ENCODE results near the gene DOK1.

DNA sequence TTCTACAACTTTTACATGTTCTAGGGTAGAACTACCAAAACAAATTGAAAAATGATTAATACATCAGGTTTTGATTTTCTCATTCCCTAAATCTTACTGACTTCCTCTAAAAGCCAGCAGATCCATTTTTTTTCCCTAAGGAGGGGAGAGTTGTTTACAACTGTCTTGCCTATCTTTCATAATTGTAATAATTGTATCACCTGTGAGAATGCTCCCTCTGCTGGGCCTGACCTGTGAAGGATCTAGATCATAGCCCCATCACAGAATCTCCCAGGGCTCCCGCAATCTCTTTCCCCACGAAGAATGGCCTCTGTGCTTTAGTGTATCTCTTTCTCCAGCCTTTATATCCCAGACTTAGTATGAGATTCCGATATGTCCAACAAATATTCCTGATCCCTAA lies 9.9 kb upstream of the DOK1 start:
- TF ChIP-seq, protein P1, sequence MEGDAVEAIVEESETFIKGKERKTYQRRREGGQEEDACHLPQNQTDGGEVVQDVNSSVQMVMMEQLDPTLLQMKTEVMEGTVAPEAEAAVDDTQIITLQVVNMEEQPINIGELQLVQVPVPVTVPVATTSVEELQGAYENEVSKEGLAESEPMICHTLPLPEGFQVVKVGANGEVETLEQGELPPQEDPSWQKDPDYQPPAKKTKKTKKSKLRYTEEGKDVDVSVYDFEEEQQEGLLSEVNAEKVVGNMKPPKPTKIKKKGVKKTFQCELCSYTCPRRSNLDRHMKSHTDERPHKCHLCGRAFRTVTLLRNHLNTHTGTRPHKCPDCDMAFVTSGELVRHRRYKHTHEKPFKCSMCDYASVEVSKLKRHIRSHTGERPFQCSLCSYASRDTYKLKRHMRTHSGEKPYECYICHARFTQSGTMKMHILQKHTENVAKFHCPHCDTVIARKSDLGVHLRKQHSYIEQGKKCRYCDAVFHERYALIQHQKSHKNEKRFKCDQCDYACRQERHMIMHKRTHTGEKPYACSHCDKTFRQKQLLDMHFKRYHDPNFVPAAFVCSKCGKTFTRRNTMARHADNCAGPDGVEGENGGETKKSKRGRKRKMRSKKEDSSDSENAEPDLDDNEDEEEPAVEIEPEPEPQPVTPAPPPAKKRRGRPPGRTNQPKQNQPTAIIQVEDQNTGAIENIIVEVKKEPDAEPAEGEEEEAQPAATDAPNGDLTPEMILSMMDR (IDR thresholded peaks at IDR 0.05; ENCODE audit: low read length) = peak; percentile 34; the same call in 1 of the 2 replicates
- TF ChIP-seq EZH2 (IDR thresholded peaks at IDR 0.05; ENCODE audit: borderline replicate concordance, low read length) = no peak

Data from OCI-LY1 (cell line).